Transverse colon (tissue), 4 donors: ENCODE measurements around the gene HDAC9. TPM values are rescaled to one million over a fixed set of nuclear protein-coding genes. Genes with fewer than 3 reads are reported as not detected.
A peak's percentile ranks its signal among the peaks of the same experiment; 100 is the strongest.

Experiments used
- DNase-seq: peaks from one replicate; pipeline ENCODE4 v3.0.0-alpha.2; 2019
- H3K27ac ChIP-seq, 4 donors: fragments of 200-600 bp; sonication (generic); 2 replicates each; pipeline ENCODE4 v1.5.1; 2016 to 2018; ENCODE audit warnings: inconsistent platforms in 4 of 4
- H3K27me3 ChIP-seq: fragments of 200-600 bp; sonication (generic); 2 replicates; pipeline ENCODE4 v1.5.1; 2017; ENCODE audit warnings: inconsistent platforms
- H3K36me3 ChIP-seq, 4 donors: fragments of 200-600 bp; sonication (generic); 2 replicates each; pipeline ENCODE4 v1.5.1; 2017 to 2019; ENCODE audit warnings: inconsistent platforms in 4 of 4
- H3K4me1 ChIP-seq, 4 donors: fragments of 200-600 bp; sonication (generic); 2 replicates each; pipeline ENCODE4 v1.5.1; 2017 to 2020; ENCODE audit warnings: inconsistent platforms in 4 of 4
- H3K4me3 ChIP-seq, 4 donors: fragments of 200-600 bp; sonication (generic); 1 replicate in 1 of 4; 2 replicates in 3 of 4; pipeline versions ENCODE4 v1.5.1 to v1.6.1; 2017 to 2019; ENCODE audit warnings: inconsistent platforms in 4 of 4
- H3K9me3 ChIP-seq, 2 donors: fragments of 200-600 bp; sonication (generic); 2 replicates each; pipeline ENCODE4 v1.5.1; 2017 to 2019; ENCODE audit warnings: inconsistent platforms in 2 of 2
- EP300 ChIP-seq: sonication (generic); formaldehyde crosslinking; IDR thresholded peaks from one replicate; pipeline ENCODE4 v1.6.1; 2017; ENCODE audit warnings: antibody characterized with exemption, low read depth
- POLR2A ChIP-seq: fragments of 450-650 bp; IDR thresholded peaks from one replicate; pipeline ENCODE4 v1.6.1; 2016; ENCODE audit warnings: antibody characterized with exemption, mild to moderate bottlenecking, moderate library complexity
- POLR2AphosphoS5 ChIP-seq, 3 donors: sonication (generic); formaldehyde crosslinking; IDR thresholded peaks; one replicate each; pipeline ENCODE4 v1.6.1; 2016; ENCODE audit warnings: antibody characterized with exemption in 3 of 3
- WGBS, 2 donors: methylation state at CpG; one replicate each; pipeline ENCODE4 v1.1.5; 2018; ENCODE audit warnings: low coverage in 1 of 2; 5-methylcytosine and 5-hydroxymethylcytosine counted together
- in situ Hi-C, 4 donors: fragments of 200-750 bp; cut with MboI; loops; one replicate each; pipeline versions ENCODE4 v1.15.0 to v1.15.1; 2017; ENCODE audit warnings: low sequenced_read_pairs in 3 of 4, low pct_ligation_motif_present in 1 of 4, low pct_unique_long_range_greater_than_20kb in 1 of 4
- intact Hi-C: fragments of 100-400 bp; cut with DNase I; formaldehyde crosslinking; loops from one replicate; pipeline ENCODE4 v1.15.1; 2023; ENCODE audit warnings: low total_unique reads
- total RNA-seq, 4 donors: library from RNA; depleted of rRNA; stranded (reverse); fragments of >200 nt; gene quantifications; one replicate each; pipeline ENCODE4 v1.1.0, GENCODE V29; 2016
- TF ChIP-seq, protein P1 (sequence below), 5 experiments: fragments of 200-600 bp in 3 of 5; fragments of 450-650 bp in 2 of 5; sonication (generic) in 3 of 5; IDR thresholded peaks; 1 replicate in 2 of 5; 2 replicates in 3 of 5; pipeline ENCODE4 v1.5.1; 2016 to 2017; ENCODE audit warnings: antibody characterized with exemption in 5 of 5, inconsistent platforms in 3 of 5, mild to moderate bottlenecking in 2 of 5, moderate library complexity in 1 of 5

HDAC9 gene
- total RNA-seq, 4 donors from 2014 or later: 6.0 to 47.5 (median 33.7) TPM

DNA sequence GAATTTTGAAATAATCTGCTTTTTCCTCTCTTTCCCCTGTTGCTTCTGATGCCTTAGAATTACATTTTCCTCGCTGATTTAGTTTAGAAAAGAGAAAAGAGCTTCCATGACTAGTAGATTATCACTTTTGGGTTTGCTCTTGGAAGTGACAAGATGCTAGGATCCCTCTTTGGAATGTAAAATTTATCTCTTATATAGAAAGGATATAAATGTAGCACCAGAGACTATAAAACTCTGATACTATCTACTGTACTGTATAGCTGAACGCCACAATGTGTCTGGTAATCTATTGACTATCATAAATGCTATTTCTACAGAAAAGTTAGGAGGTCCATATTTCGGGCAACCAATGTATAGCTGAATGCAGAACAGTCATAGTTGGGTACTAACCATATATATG lies 1.1 kb upstream of the HDAC9 start:
- in situ Hi-C loops (no loop called here), intact Hi-C loops (no loop called here)
- no peak overlapping the region for H3K4me3 ChIP-seq
- no peaks in the 10 kb centered on the region for H3K36me3 ChIP-seq
- no peaks in the 10 kb centered on the region for H3K9me3 ChIP-seq
- no peak overlapping the region for H3K27ac ChIP-seq
- DNase-seq: no peak
- TF ChIP-seq POLR2A (no peak), POLR2AphosphoS5 (IDR thresholded peaks at IDR 0.05) (no peak)
- TF ChIP-seq, protein P1, sequence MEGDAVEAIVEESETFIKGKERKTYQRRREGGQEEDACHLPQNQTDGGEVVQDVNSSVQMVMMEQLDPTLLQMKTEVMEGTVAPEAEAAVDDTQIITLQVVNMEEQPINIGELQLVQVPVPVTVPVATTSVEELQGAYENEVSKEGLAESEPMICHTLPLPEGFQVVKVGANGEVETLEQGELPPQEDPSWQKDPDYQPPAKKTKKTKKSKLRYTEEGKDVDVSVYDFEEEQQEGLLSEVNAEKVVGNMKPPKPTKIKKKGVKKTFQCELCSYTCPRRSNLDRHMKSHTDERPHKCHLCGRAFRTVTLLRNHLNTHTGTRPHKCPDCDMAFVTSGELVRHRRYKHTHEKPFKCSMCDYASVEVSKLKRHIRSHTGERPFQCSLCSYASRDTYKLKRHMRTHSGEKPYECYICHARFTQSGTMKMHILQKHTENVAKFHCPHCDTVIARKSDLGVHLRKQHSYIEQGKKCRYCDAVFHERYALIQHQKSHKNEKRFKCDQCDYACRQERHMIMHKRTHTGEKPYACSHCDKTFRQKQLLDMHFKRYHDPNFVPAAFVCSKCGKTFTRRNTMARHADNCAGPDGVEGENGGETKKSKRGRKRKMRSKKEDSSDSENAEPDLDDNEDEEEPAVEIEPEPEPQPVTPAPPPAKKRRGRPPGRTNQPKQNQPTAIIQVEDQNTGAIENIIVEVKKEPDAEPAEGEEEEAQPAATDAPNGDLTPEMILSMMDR (IDR thresholded peaks at IDR 0.05): no peak
- H3K27me3 ChIP-seq: no peaks in the 10 kb centered on the region
- WGBS, 2 donors: 91 to 100% methylated on average over 3 of the region's 3 CpGs
- peaks cover 0 to 7% (median 0%) of the 10 kb centered on the region in 4 donors for H3K4me1 ChIP-seq

DNA sequence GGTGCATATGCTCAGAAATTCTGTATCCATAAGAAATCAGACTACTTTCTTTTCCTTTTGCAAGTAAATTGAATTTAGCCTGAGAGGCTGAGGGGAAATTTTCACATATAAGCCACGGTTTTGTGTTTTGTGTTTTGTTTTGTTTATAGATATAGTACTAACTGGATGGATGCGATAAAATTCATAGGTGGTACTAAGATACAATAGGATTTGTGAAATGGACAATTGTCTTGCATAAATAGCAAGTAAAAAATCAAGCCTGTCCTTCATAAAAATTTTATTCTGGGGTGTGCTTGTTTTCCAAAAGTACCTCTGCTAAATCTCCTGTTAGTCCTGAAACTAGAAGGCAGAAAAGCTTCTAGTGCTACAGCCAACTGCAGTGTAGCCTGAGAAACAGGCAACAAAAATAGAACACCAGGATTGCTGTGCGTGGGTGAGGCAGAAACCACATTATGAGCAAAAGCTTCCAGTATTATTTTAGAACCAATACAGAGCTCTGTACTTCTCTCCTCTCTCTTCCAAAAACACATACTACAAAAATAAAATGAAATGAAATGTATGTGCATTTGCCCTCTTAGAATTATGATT lies 634 bp upstream of the HDAC9 start:
- intact Hi-C loops (no loop called here), in situ Hi-C loops (no loop called here)
- Histone ChIP-seq H3K36me3 (no peaks in the 10 kb centered on the region), H3K4me3 (peak overlapping the region in 1 of 4 donors; percentile 40), H3K27ac (peak overlapping the region; percentile 11 to 56 (median 24)), H3K27me3 (no peaks in the 10 kb centered on the region), H3K4me1 (peaks cover 0 to 7% (median 0%) of the 10 kb centered on the region in 4 donors), H3K9me3 (no peaks in the 10 kb centered on the region)
- TF ChIP-seq POLR2AphosphoS5 (IDR thresholded peaks at IDR 0.05) (no peak), EP300 (no peak), POLR2A (no peak)
- TF ChIP-seq, protein P1 (IDR thresholded peaks at IDR 0.05): no peak
- whole genome bisulfite sequencing, 2 donors: 67% methylated on average over 3 of the region's 3 CpGs
- no peak for DNase-seq

DNA sequence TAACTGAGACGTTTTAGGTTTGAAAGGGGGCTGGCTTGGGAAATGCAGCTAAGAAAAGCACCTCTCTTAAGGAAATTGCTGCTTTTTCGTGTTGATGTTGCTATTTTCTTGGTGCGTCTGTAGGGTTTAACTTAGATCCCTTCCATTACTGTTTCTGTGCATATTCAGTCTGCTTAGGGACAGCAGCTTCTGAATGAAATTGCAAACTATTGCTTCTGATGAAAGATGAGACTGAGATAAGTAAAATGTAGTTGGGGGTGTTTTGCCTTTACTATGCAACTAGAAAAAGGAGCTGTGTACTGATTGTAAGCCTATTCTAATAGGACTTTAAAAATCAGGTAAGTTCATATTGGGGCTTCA lies 772 bp downstream of the HDAC9 start:
- peak overlapping the region in 3 of 4 donors; percentile 9 to 40 (median 22) for H3K4me3 ChIP-seq

GRCh38 chr7:18497082-18497481 lies 1.5 kb downstream of the HDAC9 start:
- H3K4me3 ChIP-seq: no peak overlapping the region
- WGBS, 2 donors: 57 to 58% methylated on average over 3 of the region's 3 CpGs

More for the DNA sequence above, 772 bp downstream of the HDAC9 start:
- Histone ChIP-seq H3K4me1 (peaks cover 0 to 7% (median 0%) of the 10 kb centered on the region in 4 donors), H3K27me3 (no peaks in the 10 kb centered on the region), H3K36me3 (no peaks in the 10 kb centered on the region), H3K27ac (peak overlapping the region in 3 of 4 donors; percentile 11 to 56 (median 34)), H3K9me3 (no peaks in the 10 kb centered on the region)
- in situ Hi-C loops: no loop called here
- 50% methylated on average over 3 of the region's 3 CpGs; no CpG with 5 or more reads in 1 of the 2 donors for WGBS, 2 donors
- intact Hi-C loops: no loop called here
- DNase-seq: no peak
- no peak for TF ChIP-seq POLR2A
- TF ChIP-seq, protein P1 (IDR thresholded peaks at IDR 0.05): no peak
- no peak for TF ChIP-seq POLR2AphosphoS5 (IDR thresholded peaks at IDR 0.05)
- TF ChIP-seq EP300: no peak

More at GRCh38 chr7:18497082-18497481, 1.5 kb downstream of the HDAC9 start:
- no peak for DNase-seq
- H3K36me3 ChIP-seq: no peaks in the 10 kb centered on the region
- TF ChIP-seq EP300: no peak
- TF ChIP-seq, protein P1 (IDR thresholded peaks at IDR 0.05): no peak
- no peaks in the 10 kb centered on the region for H3K9me3 ChIP-seq
- no peak overlapping the region for H3K27ac ChIP-seq
- H3K4me1 ChIP-seq: peaks cover 0 to 7% (median 0%) of the 10 kb centered on the region in 4 donors
- H3K27me3 ChIP-seq: no peaks in the 10 kb centered on the region
- intact Hi-C loops: no loop called here
- in situ Hi-C loops: no loop called here
